K562 treated with DMSO at 1 percent for 24 hours (cell line): ENCODE measurements around the gene RAMAC. TPM values are rescaled to one million over a fixed set of nuclear protein-coding genes. Genes with fewer than 3 reads are reported as not detected.

Experiments
- total RNA-seq: library from RNA; unstranded; fragments of 300-600 nt; gene quantifications from 2 replicates; pipeline ENCODE4 v1.2.3, GENCODE V29; 2022; ENCODE audit warnings: low read depth; ENCODE audit not compliant: insufficient read depth

RAMAC gene
- 32.4 and 34.6 TPM in 2 replicates for total RNA-seq

DNA sequence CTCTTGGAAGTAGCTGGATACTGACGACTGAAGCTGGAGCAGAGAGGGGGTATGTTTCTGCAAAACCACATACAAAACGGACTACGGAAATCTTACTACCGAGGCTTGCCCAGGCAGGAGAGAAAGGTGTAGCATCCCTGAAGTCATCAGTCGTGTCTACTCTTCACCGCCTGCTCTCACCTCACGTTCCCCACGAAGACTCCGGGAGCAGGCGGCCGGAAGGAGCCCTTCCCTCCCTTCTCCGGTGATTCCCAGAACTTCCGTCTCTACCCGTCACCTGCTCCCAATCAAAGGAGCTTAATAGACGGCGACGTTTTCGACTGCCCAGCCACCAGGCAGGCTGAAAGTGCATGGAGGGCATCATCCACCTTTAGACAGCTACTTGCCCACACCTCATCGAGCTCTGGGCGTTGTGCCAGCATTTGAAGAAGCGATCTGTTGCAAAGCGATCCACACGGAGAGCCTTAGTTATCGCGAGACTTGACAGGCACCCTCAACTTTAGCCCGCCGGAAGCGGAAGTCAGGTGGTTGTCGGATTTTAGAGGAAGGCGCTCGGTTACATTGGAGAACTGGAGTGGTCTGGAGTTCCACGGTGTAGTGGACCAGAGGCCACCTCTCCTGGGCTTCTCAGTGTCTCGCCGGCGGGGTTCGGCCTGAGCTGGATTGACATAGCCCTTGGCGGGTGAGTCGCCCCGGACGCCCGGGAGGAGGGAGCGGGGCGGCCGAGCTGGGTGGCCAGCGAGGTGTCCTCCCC, at the start of gene RAMAC:
Gene RAMAC (plus strand): TSS at position 523 of the 754 bp plus-strand sequence. CDS start 2,809 bp downstream, outside the sequence.

DNA sequence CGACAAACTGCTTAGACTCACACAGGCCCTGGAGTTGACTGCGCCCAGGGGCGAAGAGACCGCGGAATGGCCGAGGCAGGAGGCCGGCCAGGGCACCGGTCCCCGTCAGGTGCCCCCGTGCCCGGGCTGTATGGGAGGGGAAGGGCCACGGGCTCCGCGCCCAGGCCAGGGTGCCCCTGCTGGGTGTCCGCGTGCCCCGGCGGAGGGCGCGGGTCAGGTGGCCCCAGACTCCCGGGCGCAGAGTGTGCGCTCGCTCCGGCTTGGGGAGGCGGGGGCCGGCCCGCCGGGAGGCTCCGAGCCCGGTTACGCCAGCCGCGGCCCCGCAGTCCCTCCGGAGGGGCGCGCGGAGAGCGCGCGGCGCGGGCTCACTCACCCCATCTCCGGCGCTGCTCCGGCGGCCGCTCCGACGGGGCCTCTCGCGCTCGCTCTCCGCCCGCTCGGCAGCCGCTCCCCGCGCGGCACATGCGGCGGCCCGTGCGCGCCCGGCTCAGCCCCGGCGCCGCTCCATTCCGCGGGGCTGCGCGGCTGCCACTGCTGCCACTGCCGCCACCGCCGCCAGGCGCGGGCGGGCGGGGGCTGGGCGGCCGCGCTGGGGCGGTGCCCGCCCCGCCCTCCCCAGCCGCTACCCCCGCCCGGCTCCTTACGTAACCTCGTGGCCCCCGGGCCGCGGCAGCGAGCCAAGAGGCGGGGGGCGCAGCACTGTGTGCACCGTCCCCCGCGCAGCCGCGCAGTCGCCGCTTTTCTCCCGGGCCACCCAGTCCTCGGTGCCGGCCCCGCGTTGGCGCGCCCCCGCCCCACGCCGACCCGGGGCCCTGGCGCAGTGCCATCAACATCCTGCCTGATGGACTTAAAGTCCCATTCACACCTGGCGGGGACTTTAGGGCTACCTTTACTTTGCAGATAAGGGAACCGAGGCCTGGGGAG, 33.6 kb upstream of the RAMAC start, which contains the start of gene HOMER2:
Gene HOMER2 (minus strand): TSS at position 563 of the 924 bp plus-strand sequence. CDS start 185 bp downstream, at position 378.

DNA sequence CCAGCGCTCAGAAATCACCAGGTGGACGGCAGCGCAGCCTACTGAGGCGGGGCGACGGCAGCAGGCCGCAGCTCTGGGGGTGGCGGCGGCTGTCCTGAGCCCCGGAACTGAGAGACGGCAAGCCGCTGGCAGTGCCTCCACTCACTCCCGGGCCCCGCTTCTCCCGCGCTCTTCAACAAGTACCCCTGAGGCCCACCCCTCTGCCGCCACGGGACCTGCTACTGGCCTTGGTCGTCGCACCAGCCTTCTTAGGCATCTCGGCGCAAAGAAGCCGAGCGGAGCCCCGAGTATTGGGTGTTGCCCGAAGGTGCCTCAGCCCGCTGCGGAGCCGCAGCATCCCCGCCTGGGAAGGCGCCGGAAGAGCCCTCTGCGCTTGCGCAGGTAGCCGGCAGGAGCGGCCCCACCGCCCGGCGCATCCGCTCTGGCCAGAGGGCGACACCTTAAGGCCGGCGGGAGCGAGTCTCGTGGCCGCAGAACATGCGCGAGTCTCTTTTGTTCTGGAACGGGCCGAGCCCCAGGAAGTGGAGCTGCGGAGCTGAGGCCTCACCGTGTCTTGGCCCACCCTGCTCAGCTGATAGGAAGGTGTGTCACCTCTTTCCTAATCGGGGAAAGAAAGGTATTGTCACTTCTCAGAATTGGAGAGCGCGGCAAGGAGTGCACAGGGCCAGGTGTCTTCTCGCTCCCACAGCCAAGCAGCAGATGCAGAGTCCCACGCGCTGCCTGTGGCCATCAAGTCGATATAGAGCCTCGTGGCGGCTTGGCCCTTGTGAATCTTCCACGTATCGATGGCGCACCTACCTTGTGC, 25.5 kb downstream of the RAMAC start, which contains the start of gene C15orf40:
Gene C15orf40 (minus strand): TSS at position 369 of the 805 bp plus-strand sequence. CDS start 32 bp downstream, at position 337.

Other genes with a start within 250 kb of the RAMAC start
- gene FSD2, start 180.1 kb upstream of the RAMAC start, total RNA-seq, result 0.03 TPM in 1 of 2 replicates, not detected in the other
- gene WHAMM, start 176.6 kb upstream of the RAMAC start, total RNA-seq, result 5.7 and 6.2 TPM in 2 replicates
- 1.2 TPM in 1 of 2 replicates, not detected in the other for gene HOMER2, start 33.5 kb upstream of the RAMAC start, total RNA-seq
- gene C15orf40, start 25.4 kb downstream of the RAMAC start, total RNA-seq, result 15.6 and 17.1 TPM in 2 replicates
- 47.7 and 57.1 TPM in 2 replicates for gene BTBD1, start 81.0 kb downstream of the RAMAC start, total RNA-seq
- gene TM6SF1, start 121.4 kb downstream of the RAMAC start, total RNA-seq, result 11.9 and 13.6 TPM in 2 replicates
- 18.0 and 18.2 TPM in 2 replicates for gene HDGFL3, start 221.6 kb downstream of the RAMAC start, total RNA-seq